Suppressor macrophage treated with lipopolysaccharide for 1 hour (primary cell): ENCODE data around the gene PTPRD.

Experiments used
- DNase-seq, 3 donors: peaks; one replicate each; pipeline ENCODE4 v3.0.0-alpha.2; 2020 to 2022

PTPRD gene

DNA sequence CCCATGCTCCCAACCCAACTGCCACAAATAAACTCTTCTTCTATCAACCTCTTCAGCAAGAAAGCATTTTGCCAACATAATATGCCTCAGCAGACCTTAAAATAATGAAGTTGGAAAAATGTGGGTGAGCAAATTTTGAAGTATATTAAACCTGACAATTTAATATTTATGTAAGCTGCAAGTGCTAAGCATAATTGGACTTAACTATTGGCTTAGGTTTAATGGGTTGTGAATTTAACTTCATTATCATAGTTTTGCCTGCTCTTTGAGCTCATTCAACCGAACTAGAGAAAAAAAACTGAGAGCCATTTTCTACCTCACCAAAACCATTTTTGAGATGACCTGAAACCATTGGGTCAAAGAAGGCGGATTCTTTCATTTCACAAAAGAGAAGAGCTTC lies 2007.7 kb downstream of the PTPRD start:
- no peak for DNase-seq

DNA sequence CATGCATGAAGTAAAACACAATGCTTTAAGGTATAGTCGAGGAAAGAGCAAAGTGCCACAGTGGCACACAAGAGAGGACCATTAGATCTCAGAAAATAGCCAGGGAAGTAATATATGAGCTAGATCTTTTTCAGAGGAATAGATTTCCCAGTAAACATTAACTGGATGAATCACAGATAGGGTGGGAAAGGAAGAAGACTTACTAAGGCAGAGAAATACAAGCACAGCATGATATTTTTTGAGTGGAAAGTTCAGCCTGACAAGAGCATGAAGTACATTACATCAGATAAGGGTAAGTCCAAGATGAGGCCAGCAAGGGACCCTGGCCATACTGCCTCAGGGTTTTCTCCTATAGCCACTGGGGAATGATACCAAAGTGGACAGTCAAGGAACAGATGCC lies 2008.6 kb downstream of the PTPRD start:
- DNase-seq = no peak

GRCh38 chr9:8600914-8601680 lies 2011.7 kb downstream of the PTPRD start:
- no peak for DNase-seq

- no peak for DNase-seq
Measured at GRCh38 chr9:8599937-8600336, 2012.9 kb downstream of the PTPRD start.

DNA sequence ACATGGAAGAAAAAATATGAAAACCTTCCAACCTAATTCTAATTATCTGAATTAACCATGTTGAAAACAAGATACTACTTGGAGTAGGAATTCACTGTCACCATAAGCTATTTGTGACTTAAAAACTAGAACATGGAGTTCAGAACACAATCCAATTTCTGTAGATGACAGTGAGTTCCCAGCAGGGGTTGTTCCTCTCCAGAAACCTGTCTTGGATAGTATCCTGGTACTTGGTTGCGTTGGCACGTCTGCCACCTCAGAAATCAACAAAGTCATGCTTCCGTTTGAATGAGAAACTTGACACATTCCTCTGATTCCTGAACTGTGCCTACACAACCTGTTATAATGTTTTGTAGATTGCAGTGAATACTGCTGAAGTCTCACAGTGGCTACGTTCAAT lies 2023.3 kb downstream of the PTPRD start:
- no peak for DNase-seq

DNA sequence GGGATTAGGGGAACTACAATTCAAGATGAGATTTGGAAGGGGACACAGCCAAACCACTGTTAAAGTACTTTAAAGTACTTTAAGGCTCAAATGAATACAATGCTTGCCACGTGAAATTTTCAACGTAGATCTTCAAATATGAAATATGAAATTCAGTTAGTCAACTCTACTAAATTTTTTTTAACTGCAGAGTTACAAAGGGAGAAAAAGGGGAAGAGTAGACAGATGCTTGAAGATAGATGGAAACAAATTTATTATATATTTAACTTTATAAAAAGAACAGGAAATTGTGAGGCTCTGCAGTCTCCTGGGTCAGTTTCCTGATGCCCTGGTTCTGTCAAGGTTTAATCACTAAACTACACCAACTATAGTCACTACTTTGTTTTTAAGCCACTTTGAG lies 2027.8 kb downstream of the PTPRD start:
- no peak for DNase-seq

DNA sequence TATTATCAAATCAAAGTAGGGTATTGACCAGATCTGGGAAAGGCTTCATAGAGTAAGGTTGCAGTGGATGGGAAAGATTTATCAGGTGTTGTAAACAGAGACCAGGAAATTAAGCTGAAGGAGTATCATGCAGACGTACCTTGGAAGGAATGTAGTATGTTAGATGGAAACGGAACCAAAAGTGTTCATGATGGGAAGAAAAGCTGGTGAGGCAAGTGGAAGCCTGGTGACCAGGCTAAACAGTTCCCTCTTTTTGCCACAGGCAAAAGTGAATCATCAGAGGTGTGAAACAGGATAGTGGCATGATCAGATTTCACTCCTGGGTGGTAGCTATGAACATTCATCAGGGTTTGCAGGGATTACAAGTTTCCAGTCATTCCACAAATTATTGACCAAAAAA lies 2033.1 kb downstream of the PTPRD start:
- no peak for DNase-seq

- DNase-seq = no peak
Measured at GRCh38 chr9:8576741-8577140, 2036.1 kb downstream of the PTPRD start.

DNA sequence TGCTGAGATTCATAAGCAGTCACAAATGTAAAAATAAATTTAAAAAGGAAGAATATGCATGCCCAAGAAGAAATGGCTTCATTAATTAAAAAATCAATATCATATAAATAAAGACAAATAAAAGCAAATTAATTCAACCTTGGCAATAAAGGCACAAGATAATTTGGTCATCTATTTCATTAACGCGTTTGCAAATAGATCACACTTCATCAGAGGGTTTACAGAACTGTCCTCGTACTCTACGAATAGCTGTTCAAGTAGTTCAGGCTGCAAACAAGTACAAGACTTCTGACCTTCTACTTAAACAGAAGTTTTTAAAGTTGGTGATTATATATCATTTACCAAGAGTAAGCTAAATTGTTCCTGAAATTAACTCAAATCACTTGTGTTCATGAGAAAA lies 2038.0 kb downstream of the PTPRD start:
- DNase-seq = no peak

GRCh38 chr9:8572209-8572608 lies 2040.6 kb downstream of the PTPRD start:
- no peak for DNase-seq

GRCh38 chr9:8571643-8572042 lies 2041.2 kb downstream of the PTPRD start:
- no peak for DNase-seq

DNA sequence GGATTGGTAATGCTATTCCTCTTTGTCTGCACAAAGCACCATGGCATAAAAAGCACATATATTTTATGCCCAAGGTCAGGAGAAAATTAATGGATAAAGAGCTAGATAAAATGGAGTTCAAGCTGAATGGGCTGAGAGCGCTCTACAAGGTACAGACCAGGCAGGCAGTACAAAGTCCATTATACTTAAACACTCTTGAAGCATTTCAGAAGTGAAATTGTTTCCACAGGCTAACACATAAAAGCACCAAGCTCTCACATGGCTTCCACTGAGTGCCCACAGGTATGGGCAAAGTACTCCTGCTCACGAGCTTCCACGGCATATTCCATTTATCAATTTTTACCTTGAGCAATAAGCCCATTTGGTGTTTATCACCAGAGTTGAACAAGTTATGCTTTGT lies 2042.0 kb downstream of the PTPRD start:
- DNase-seq = no peak

- no peak for DNase-seq
Measured at GRCh38 chr9:8569823-8570222, 2043.0 kb downstream of the PTPRD start.

DNA sequence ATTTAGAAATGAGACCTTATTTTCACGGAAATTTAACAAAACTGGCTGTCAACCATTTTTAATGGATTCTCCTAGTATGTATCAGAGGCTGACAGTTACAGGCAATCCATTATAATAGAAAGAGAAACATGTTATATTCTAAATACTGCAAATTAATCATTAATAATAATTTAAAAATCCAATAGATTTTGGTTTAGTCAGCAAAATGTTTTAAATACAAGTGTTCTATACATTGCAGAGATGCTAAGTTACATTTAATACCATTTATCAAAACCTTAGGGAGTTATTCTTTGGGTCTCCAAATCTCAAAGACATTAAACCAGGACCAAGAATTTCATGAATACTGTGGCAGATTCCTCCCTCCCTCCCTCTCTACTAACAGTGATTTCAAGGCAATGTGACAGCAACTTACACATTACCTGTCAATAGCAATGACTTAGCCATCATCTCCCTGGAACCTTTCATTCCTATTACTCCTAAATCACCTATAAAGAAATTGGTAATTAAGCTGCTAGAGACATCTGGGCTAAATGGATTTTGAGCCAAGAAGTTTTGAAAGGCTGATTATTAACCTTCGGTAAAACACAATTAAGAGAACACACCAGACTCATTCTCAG lies 2044.7 kb downstream of the PTPRD start:
- no peak for DNase-seq

GRCh38 chr9:8564960-8565359 lies 2047.8 kb downstream of the PTPRD start:
- peak in 2 of 3 donors; percentile 2 to 12 for DNase-seq

- DNase-seq = no peak
Measured at GRCh38 chr9:8560560-8561525, 2052.0 kb downstream of the PTPRD start.

GRCh38 chr9:8558176-8558575 lies 2054.6 kb downstream of the PTPRD start:
- DNase-seq = no peak

GRCh38 chr9:8555762-8556500 lies 2056.9 kb downstream of the PTPRD start:
- DNase-seq = no peak

DNA sequence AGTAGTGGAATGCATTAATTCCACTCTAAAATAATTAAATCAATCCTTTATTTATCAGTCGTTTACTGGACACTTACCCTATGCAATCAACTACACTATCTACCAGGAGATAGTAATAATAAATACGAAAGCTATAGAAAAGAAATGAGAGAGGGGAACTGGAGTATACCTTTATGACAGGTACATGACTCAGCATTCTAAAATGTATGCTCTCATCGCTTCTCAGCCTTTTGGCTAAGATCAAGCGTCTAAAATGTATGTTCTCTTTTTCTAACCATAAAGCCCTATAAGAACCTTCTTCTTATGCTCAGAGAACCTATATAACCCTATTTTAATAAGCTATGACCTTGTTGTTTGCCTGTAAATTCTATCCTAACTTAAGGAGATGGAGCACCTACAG lies 2059.4 kb downstream of the PTPRD start:
- no peak for DNase-seq

GRCh38 chr9:8552732-8553131 lies 2060.1 kb downstream of the PTPRD start:
- no peak for DNase-seq

GRCh38 chr9:8549214-8549613 lies 2063.6 kb downstream of the PTPRD start:
- DNase-seq = no peak

- no peak for DNase-seq
Measured at GRCh38 chr9:8543219-8543618, 2069.6 kb downstream of the PTPRD start.

GRCh38 chr9:8542537-8542936 lies 2070.3 kb downstream of the PTPRD start:
- DNase-seq = no peak
